K562 (cell line): Measurements from ENCODE around the gene CHD3. TPM values are rescaled to one million over a fixed set of nuclear protein-coding genes. Genes with fewer than 3 reads are reported as not detected.

Source experiments
- CREB1 ChIP-seq, 2 experiments: sonication (generic) in 1 of 2; formaldehyde crosslinking in 1 of 2; IDR thresholded peaks; 2 replicates each; pipeline versions ENCODE4 v1.6.1 to v1.8.0; 2012 to 2022; ENCODE audit warnings: inconsistent platforms in 1 of 2, mild to moderate bottlenecking in 1 of 2, missing genetic modification reagents in 1 of 2, moderate library complexity in 1 of 2
- ETS2 ChIP-seq: IDR thresholded peaks from 2 replicates; pipeline ENCODE4 v1.6.1; 2016; ENCODE audit warnings: borderline replicate concordance, missing genetic modification characterization, mild to moderate bottlenecking, moderate library complexity, missing compliant biosample characterization; ENCODE audit not compliant: poor library complexity, severe bottlenecking
- KLF6 ChIP-seq: fragments of 250-450 bp; sonication (Bioruptor Pico); IDR thresholded peaks from 2 replicates; pipeline ENCODE4 v1.4.0; 2020; ENCODE audit warnings: mild to moderate bottlenecking, moderate library complexity, borderline replicate concordance
- NONO ChIP-seq, 2 experiments: fragments of 200-400 bp in 1 of 2; fragments of 450-650 bp in 1 of 2; formaldehyde crosslinking in 1 of 2; IDR thresholded peaks; 2 replicates each; pipeline ENCODE4 v1.6.1; 2017; ENCODE audit warnings: low read depth in 2 of 2, mild to moderate bottlenecking in 2 of 2, moderate library complexity in 2 of 2, low read length in 1 of 2
- RAD21 ChIP-seq, 2 experiments: fragments of 250-450 bp in 1 of 2; fragments of 450-650 bp in 1 of 2; sonication (Bioruptor Pico) in 1 of 2; formaldehyde crosslinking in 1 of 2; IDR thresholded peaks in 1 of 2; conservative IDR thresholded peaks in 1 of 2; 2 replicates each; pipeline versions ENCODE4 v1.4.0 to v1.8.0; 2020 to 2022; ENCODE audit warnings: mild to moderate bottlenecking in 2 of 2, moderate library complexity in 1 of 2
- SNRNP70 ChIP-seq: fragments of 200-400 bp; formaldehyde crosslinking; optimal IDR thresholded peaks from 2 replicates; pipeline ENCODE3; 2017; ENCODE audit warnings: low read depth, low read length
- SRSF9 ChIP-seq: fragments of 200-400 bp; formaldehyde crosslinking; IDR thresholded peaks from 2 replicates; pipeline ENCODE4 v1.6.1; 2017; ENCODE audit warnings: low read depth, low read length, borderline replicate concordance
- ZBTB49 ChIP-seq: sonication (generic); formaldehyde crosslinking; IDR thresholded peaks from 2 replicates; pipeline ENCODE4 v1.8.0; 2022; ENCODE audit warnings: missing genetic modification reagents, mild to moderate bottlenecking, borderline replicate concordance
- ZNF780A ChIP-seq: fragments of 250-450 bp; sonication (Bioruptor Pico); IDR thresholded peaks from 2 replicates; pipeline ENCODE4 v1.5.0; 2021; ENCODE audit warnings: mild to moderate bottlenecking
- polyA plus RNA-seq, 8 experiments: library from polyadenylated mRNA; depleted of rRNA in 4 of 8; stranded (reverse) in 5 of 8; unstranded in 3 of 8; fragments of >200 nt; fragmentation: Nextera tagmentation in 2 of 8; fragmentation: Illumina TruSeq in 1 of 8; extraction: Ambion mirVana in 2 of 8; extraction: Trizol in 1 of 8; gene quantifications; 2 replicates each; pipeline versions ENCODE4 v1.2.1 to v1.2.3, GENCODE V29; 2011 to 2014; ENCODE audit warnings: inconsistent platforms in 1 of 8, missing spikeins in 1 of 8
- total RNA-seq, 7 experiments: library from RNA; depleted of rRNA in 6 of 7; stranded (reverse); fragments of >200 nt in 6 of 7; fragmentation: Illumina TruSeq in 2 of 7; extraction: Trizol in 2 of 7; gene quantifications; 2 replicates each; pipeline versions ENCODE4 v1.2.1 to v1.2.3, GENCODE V29; 2011 to 2021; ENCODE audit warnings: low replicate concordance in 1 of 7
- TF ChIP-seq, protein P1 (sequence below): fragments of 450-650 bp; IDR thresholded peaks from 2 replicates; pipeline ENCODE4 v1.6.1; 2016; ENCODE audit warnings: mild to moderate bottlenecking, moderate library complexity

CHD3 gene
- total and polyA plus RNA-seq, 9 of the 15 experiments (the other 6 are each of a cell fraction or from before 2014, with no cell fraction given) = 0.39 to 38.2 (median 21.2) TPM

GRCh38 chr17:7935859-7936258 lies 47.3 kb downstream of the CHD3 start (continued):
- TF ChIP-seq, protein P1, sequence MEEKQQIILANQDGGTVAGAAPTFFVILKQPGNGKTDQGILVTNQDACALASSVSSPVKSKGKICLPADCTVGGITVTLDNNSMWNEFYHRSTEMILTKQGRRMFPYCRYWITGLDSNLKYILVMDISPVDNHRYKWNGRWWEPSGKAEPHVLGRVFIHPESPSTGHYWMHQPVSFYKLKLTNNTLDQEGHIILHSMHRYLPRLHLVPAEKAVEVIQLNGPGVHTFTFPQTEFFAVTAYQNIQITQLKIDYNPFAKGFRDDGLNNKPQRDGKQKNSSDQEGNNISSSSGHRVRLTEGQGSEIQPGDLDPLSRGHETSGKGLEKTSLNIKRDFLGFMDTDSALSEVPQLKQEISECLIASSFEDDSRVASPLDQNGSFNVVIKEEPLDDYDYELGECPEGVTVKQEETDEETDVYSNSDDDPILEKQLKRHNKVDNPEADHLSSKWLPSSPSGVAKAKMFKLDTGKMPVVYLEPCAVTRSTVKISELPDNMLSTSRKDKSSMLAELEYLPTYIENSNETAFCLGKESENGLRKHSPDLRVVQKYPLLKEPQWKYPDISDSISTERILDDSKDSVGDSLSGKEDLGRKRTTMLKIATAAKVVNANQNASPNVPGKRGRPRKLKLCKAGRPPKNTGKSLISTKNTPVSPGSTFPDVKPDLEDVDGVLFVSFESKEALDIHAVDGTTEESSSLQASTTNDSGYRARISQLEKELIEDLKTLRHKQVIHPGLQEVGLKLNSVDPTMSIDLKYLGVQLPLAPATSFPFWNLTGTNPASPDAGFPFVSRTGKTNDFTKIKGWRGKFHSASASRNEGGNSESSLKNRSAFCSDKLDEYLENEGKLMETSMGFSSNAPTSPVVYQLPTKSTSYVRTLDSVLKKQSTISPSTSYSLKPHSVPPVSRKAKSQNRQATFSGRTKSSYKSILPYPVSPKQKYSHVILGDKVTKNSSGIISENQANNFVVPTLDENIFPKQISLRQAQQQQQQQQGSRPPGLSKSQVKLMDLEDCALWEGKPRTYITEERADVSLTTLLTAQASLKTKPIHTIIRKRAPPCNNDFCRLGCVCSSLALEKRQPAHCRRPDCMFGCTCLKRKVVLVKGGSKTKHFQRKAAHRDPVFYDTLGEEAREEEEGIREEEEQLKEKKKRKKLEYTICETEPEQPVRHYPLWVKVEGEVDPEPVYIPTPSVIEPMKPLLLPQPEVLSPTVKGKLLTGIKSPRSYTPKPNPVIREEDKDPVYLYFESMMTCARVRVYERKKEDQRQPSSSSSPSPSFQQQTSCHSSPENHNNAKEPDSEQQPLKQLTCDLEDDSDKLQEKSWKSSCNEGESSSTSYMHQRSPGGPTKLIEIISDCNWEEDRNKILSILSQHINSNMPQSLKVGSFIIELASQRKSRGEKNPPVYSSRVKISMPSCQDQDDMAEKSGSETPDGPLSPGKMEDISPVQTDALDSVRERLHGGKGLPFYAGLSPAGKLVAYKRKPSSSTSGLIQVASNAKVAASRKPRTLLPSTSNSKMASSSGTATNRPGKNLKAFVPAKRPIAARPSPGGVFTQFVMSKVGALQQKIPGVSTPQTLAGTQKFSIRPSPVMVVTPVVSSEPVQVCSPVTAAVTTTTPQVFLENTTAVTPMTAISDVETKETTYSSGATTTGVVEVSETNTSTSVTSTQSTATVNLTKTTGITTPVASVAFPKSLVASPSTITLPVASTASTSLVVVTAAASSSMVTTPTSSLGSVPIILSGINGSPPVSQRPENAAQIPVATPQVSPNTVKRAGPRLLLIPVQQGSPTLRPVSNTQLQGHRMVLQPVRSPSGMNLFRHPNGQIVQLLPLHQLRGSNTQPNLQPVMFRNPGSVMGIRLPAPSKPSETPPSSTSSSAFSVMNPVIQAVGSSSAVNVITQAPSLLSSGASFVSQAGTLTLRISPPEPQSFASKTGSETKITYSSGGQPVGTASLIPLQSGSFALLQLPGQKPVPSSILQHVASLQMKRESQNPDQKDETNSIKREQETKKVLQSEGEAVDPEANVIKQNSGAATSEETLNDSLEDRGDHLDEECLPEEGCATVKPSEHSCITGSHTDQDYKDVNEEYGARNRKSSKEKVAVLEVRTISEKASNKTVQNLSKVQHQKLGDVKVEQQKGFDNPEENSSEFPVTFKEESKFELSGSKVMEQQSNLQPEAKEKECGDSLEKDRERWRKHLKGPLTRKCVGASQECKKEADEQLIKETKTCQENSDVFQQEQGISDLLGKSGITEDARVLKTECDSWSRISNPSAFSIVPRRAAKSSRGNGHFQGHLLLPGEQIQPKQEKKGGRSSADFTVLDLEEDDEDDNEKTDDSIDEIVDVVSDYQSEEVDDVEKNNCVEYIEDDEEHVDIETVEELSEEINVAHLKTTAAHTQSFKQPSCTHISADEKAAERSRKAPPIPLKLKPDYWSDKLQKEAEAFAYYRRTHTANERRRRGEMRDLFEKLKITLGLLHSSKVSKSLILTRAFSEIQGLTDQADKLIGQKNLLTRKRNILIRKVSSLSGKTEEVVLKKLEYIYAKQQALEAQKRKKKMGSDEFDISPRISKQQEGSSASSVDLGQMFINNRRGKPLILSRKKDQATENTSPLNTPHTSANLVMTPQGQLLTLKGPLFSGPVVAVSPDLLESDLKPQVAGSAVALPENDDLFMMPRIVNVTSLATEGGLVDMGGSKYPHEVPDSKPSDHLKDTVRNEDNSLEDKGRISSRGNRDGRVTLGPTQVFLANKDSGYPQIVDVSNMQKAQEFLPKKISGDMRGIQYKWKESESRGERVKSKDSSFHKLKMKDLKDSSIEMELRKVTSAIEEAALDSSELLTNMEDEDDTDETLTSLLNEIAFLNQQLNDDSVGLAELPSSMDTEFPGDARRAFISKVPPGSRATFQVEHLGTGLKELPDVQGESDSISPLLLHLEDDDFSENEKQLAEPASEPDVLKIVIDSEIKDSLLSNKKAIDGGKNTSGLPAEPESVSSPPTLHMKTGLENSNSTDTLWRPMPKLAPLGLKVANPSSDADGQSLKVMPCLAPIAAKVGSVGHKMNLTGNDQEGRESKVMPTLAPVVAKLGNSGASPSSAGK = no peak
- no peak for TF ChIP-seq SRSF9
- TF ChIP-seq ZBTB49 (CRISPR knock-in tag) = no peak
- TF ChIP-seq SNRNP70 = no peak
- TF ChIP-seq ETS2 (tag) = no peak
- TF ChIP-seq RAD21 (CRISPR knock-in tag; conservative IDR thresholded peaks at IDR 0.05 in 1 of 2, IDR thresholded peaks at IDR 0.05 in 1 of 2) = no peak
- TF ChIP-seq NONO (IDR thresholded peaks at IDR 0.05; ENCODE audit: low read depth in 2 of 2, low read length in 1 of 2) = no peak
- no peak for TF ChIP-seq KLF6 (CRISPR knock-in tag)
- no peak for TF ChIP-seq CREB1 (IDR thresholded peaks at IDR 0.05)
- TF ChIP-seq CREB1 (CRISPR knock-in tag; IDR thresholded peaks at IDR 0.05) = no peak
- no peak for TF ChIP-seq ZNF780A
